Mesothelial cell of epicardium (in vitro differentiated cells): ENCODE results near the gene FAM241A. TPM values are rescaled to one million over a fixed set of nuclear protein-coding genes. Genes with fewer than 3 reads are reported as not detected.

ENCODE experiments used
- DNase-seq, 2 experiments: peaks; one replicate each; pipeline ENCODE4 v3.0.0; 2021; ENCODE audit warnings: low spot score in 2 of 2; ENCODE audit not compliant: unreplicated experiment in 2 of 2
- H3K27ac Mint-ChIP-seq: 2 replicates; pipeline ENCODE4 v1.8.0; 2021; ENCODE audit warnings: mixed read lengths
- H3K27me3 Mint-ChIP-seq: 2 replicates; pipeline ENCODE4 v1.8.0; 2021; ENCODE audit warnings: low read depth, mixed read lengths
- H3K36me3 Mint-ChIP-seq: 2 replicates; pipeline ENCODE4 v1.8.0; 2021; ENCODE audit warnings: mixed read lengths
- H3K4me1 Mint-ChIP-seq: 2 replicates; pipeline ENCODE4 v1.8.0; 2021; ENCODE audit warnings: mixed read lengths
- H3K4me3 Mint-ChIP-seq: 2 replicates; pipeline ENCODE4 v1.8.0; 2021; ENCODE audit warnings: mild to moderate bottlenecking, moderate library complexity, mixed read lengths
- H3K9me3 Mint-ChIP-seq: 2 replicates; pipeline ENCODE4 v1.8.0; 2021; ENCODE audit warnings: mixed read lengths
- CTCF ChIP-seq: fragments of 200-600 bp; sonication (generic); IDR thresholded peaks from one replicate; pipeline ENCODE4 v1.5.0; 2021; ENCODE audit warnings: antibody characterized with exemption; ENCODE audit not compliant: unreplicated experiment
- total RNA-seq: library from RNA; stranded (reverse); gene quantifications from 3 replicates; pipeline ENCODE4 v1.2.1, GENCODE V29; 2021

The FAM241A gene
- total RNA-seq, 1 donor from 2014 or later = 0.20 TPM

GRCh38 chr4:112114452-112114851 is 30.8 kb upstream of the FAM241A start:
- no peak for DNase-seq
- TF ChIP-seq CTCF = no peak
- H3K27me3 Mint-ChIP-seq = no peaks in the 10 kb centered on the region
- H3K4me1 Mint-ChIP-seq = no peaks in the 10 kb centered on the region
- H3K36me3 Mint-ChIP-seq = no peaks in the 10 kb centered on the region
- H3K9me3 Mint-ChIP-seq = peaks cover 1% of the 10 kb centered on the region
- H3K27ac Mint-ChIP-seq = no peak overlapping the region
- no peak overlapping the region for H3K4me3 Mint-ChIP-seq

DNA sequence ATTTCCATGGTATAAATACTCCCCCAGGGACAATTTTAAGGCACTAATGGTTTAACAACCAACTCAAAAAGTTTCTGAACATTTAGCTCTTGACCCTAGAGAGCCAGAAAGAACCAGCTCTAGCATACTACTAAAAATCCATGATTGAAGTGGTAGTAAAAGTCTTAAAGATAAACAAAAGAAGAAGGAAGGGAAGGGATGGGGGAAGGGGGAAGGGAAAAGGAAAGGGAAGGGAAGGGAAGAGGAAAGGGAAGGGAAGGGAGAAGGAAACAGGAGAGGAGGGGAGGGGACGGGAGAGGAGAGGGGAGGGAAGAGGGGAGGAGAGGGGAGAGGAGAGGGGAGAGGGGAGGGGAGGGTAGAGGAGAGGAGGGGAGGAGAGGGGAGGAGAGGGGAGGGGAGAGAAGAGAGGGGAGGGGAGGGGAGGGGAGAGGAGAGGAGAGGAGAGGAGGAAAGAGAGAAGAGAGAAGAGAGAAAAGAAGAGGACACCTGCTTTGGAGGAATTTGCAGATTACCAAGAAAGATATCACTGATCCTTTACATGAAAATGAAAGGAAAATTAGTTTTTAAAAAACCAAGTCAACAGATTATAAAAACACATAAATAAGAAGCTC is 26.4 kb upstream of the FAM241A start:
- Mint-ChIP-seq H3K27ac (no peak overlapping the region), H3K27me3 (no peaks in the 10 kb centered on the region), H3K4me3 (no peak overlapping the region), H3K4me1 (no peaks in the 10 kb centered on the region), H3K36me3 (no peaks in the 10 kb centered on the region), H3K9me3 (peaks cover 9% of the 10 kb centered on the region)
- no peak for DNase-seq
- no peak for TF ChIP-seq CTCF

GRCh38 chr4:112119353-112119783 is 25.9 kb upstream of the FAM241A start:
- Mint-ChIP-seq H3K27me3 (no peaks in the 10 kb centered on the region), H3K36me3 (no peaks in the 10 kb centered on the region), H3K4me1 (no peaks in the 10 kb centered on the region), H3K9me3 (peaks cover 9% of the 10 kb centered on the region), H3K27ac (no peak overlapping the region), H3K4me3 (no peak overlapping the region)
- TF ChIP-seq CTCF = no peak
- no peak for DNase-seq

GRCh38 chr4:112120021-112120420 is 25.2 kb upstream of the FAM241A start:
- no peaks in the 10 kb centered on the region for H3K4me1 Mint-ChIP-seq
- DNase-seq = no peak
- no peak overlapping the region for H3K27ac Mint-ChIP-seq
- H3K9me3 Mint-ChIP-seq = peaks cover 9% of the 10 kb centered on the region
- no peak overlapping the region for H3K4me3 Mint-ChIP-seq
- no peaks in the 10 kb centered on the region for H3K36me3 Mint-ChIP-seq
- TF ChIP-seq CTCF = no peak
- no peaks in the 10 kb centered on the region for H3K27me3 Mint-ChIP-seq

DNA sequence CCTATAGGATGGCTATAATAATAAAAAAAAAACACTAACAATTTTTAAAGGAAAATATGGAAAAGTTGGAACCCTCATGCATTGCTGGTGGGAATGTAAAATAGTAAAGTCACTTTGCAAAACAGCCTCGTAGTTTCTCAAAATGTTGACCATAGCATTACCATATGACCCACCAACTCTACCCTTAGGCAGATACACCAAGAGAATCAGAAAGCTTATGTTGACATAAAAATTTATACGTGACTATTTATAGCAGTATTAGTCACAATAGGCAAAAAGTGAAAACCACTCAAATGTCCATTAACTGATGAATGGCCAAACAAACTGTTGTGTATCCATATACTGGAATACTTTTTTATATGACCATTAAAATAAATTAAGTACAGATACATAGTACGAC is 19.8 kb upstream of the FAM241A start:
- Mint-ChIP-seq H3K4me3 (no peak overlapping the region), H3K27ac (no peak overlapping the region), H3K9me3 (no peaks in the 10 kb centered on the region), H3K27me3 (peaks cover 10% of the 10 kb centered on the region), H3K4me1 (no peaks in the 10 kb centered on the region), H3K36me3 (no peaks in the 10 kb centered on the region)
- no peak for TF ChIP-seq CTCF
- no peak for DNase-seq

- no peak for DNase-seq
Observed at GRCh38 chr4:112127048-112127637, 18.1 kb upstream of the FAM241A start.

More at GRCh38 chr4:112127048-112127637, 18.1 kb upstream of the FAM241A start:
- Mint-ChIP-seq H3K27ac (no peak overlapping the region), H3K27me3 (peaks cover 12% of the 10 kb centered on the region), H3K36me3 (no peaks in the 10 kb centered on the region), H3K9me3 (no peaks in the 10 kb centered on the region), H3K4me3 (no peak overlapping the region), H3K4me1 (no peaks in the 10 kb centered on the region)
- no peak for TF ChIP-seq CTCF
